GM12875 (cell line): ENCODE data around the gene NEBL.

Source experiments
- H3K4me3 ChIP-seq: one replicate; pipeline ENCODE4 v1.5.1; 2011; ENCODE audit warnings: low read depth, low read length, control low read depth
- TF ChIP-seq, protein P1 (sequence below): IDR thresholded peaks from 2 replicates; pipeline ENCODE4 v1.5.1; 2011; ENCODE audit warnings: low read depth, mild to moderate bottlenecking, control low read depth, inconsistent platforms, low read length, moderate library complexity, borderline replicate concordance; ENCODE audit not compliant: insufficient read depth

The NEBL gene

GRCh38 chr10:20822825-20823224, 74.3 kb downstream of the NEBL start:
- no peak overlapping the region for H3K4me3 ChIP-seq
- TF ChIP-seq, protein P1, sequence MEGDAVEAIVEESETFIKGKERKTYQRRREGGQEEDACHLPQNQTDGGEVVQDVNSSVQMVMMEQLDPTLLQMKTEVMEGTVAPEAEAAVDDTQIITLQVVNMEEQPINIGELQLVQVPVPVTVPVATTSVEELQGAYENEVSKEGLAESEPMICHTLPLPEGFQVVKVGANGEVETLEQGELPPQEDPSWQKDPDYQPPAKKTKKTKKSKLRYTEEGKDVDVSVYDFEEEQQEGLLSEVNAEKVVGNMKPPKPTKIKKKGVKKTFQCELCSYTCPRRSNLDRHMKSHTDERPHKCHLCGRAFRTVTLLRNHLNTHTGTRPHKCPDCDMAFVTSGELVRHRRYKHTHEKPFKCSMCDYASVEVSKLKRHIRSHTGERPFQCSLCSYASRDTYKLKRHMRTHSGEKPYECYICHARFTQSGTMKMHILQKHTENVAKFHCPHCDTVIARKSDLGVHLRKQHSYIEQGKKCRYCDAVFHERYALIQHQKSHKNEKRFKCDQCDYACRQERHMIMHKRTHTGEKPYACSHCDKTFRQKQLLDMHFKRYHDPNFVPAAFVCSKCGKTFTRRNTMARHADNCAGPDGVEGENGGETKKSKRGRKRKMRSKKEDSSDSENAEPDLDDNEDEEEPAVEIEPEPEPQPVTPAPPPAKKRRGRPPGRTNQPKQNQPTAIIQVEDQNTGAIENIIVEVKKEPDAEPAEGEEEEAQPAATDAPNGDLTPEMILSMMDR = no peak

DNA sequence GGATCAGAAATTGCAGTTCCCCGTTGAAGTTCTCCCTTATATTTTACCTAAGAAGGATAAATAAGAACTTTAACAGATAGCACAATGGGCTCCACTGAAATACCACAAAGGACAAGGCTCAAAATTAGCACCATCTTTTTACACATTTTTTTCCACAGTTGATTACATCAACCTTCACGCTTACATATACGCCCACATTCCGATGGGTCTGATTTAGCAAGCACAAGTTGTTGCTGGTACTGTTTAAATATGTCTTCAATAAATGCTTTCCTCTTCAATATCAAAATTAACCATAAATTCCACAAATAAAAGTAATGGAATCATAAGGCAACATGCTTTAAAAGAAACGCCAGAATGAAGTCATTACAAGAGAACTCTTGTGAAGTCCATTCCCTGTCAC, 79.5 kb downstream of the NEBL start:
- TF ChIP-seq, protein P1 = no peak
- H3K4me3 ChIP-seq = no peak overlapping the region

GRCh38 chr10:20817116-20817515, 80.0 kb downstream of the NEBL start:
- H3K4me3 ChIP-seq = no peak overlapping the region
- TF ChIP-seq, protein P1 = no peak

GRCh38 chr10:20814116-20814515, 83.0 kb downstream of the NEBL start:
- no peak overlapping the region for H3K4me3 ChIP-seq
- TF ChIP-seq, protein P1 = no peak

DNA sequence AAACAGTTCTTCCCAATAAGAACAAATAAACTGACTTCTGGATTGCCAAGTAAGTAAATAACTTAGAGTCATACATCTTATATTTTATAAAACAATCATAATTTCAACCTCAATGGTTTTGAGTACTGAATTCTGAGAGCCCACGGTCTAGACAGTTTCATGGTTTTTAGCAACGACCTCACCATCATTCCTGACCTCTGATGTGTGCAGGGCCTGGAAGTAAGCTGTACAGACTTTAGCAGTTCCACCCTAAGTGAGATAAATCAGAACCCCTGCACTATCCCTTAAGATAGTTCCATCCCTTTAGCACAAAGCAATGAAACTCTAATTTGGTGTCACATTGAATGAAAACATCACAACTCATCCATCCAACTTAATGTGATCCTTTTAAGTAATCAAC, 86.0 kb downstream of the NEBL start:
- TF ChIP-seq, protein P1 = no peak
- H3K4me3 ChIP-seq = no peak overlapping the region

DNA sequence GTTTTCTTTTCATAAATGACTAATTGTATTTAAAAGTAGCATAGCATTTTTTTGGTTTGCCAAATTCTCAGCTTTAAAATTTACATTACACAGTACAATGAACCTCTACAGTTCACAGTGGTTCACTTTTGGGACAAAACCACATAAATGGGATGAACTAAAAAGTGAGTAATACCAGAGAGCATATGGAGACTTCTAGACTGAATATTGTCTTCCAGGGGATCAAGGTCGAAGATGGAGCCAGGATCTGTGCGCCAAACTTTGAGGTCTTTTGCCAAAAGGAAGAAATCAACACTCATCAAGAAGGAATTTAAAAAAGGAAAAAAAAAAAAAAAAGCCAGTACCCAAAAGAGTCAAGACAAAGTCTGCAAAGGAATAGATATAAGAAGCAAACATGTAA, 87.5 kb downstream of the NEBL start:
- TF ChIP-seq, protein P1 = no peak
- no peak overlapping the region for H3K4me3 ChIP-seq

- no peak overlapping the region for H3K4me3 ChIP-seq
- TF ChIP-seq, protein P1 = no peak
Observed at GRCh38 chr10:20806487-20806886, 90.6 kb downstream of the NEBL start.
